KMS-11 (cell line): ENCODE results near the gene PTPRN2.

Source experiments
- H2AFZ ChIP-seq: fragments of 200-600 bp; sonication (generic); 2 replicates; pipeline ENCODE4 v1.6.1; 2016; ENCODE audit warnings: antibody characterized with exemption, mixed run types, low read depth
- H3K27ac ChIP-seq: fragments of 200-600 bp; sonication (generic); 2 replicates; pipeline ENCODE4 v1.6.1; 2016; ENCODE audit warnings: mild to moderate bottlenecking, mixed run types
- H3K27me3 ChIP-seq: fragments of 200-600 bp; sonication (generic); 2 replicates; pipeline ENCODE4 v1.6.1; 2017; ENCODE audit warnings: mild to moderate bottlenecking, low read depth, mixed run types, moderate library complexity; ENCODE audit not compliant: insufficient read depth
- H3K36me3 ChIP-seq: fragments of 200-600 bp; sonication (generic); 2 replicates; pipeline ENCODE4 v1.6.1; 2017; ENCODE audit warnings: mild to moderate bottlenecking, mixed run types; ENCODE audit not compliant: insufficient read depth
- H3K4me1 ChIP-seq: fragments of 200-600 bp; sonication (generic); 2 replicates; pipeline ENCODE4 v1.6.1; 2016; ENCODE audit warnings: mild to moderate bottlenecking, low read depth, mixed run types; ENCODE audit not compliant: poor library complexity, severe bottlenecking
- H3K4me2 ChIP-seq: fragments of 200-600 bp; sonication (generic); 2 replicates; pipeline ENCODE4 v1.7.0; 2016; ENCODE audit warnings: mild to moderate bottlenecking, mixed run types
- H3K4me3 ChIP-seq: fragments of 200-600 bp; sonication (generic); IDR thresholded peaks from 2 replicates; pipeline ENCODE4 v1.6.1; 2017; ENCODE audit warnings: low read depth, low read length, mixed read lengths; ENCODE audit not compliant: insufficient read depth
- H3K79me2 ChIP-seq: fragments of 200-600 bp; sonication (generic); 2 replicates; pipeline ENCODE4 v1.6.1; 2016; ENCODE audit warnings: low read depth, mixed run types; ENCODE audit not compliant: insufficient read depth
- H3K9ac ChIP-seq: fragments of 200-600 bp; sonication (generic); 2 replicates; pipeline ENCODE4 v1.6.1; 2016; ENCODE audit warnings: mild to moderate bottlenecking, mixed run types
- H4K20me1 ChIP-seq: fragments of 200-600 bp; sonication (generic); 2 replicates; pipeline ENCODE4 v1.6.1; 2016; ENCODE audit warnings: mild to moderate bottlenecking, mixed run types; ENCODE audit not compliant: insufficient read depth
- TF ChIP-seq, protein P1 (sequence below): fragments of 200-600 bp; sonication (generic); conservative IDR thresholded peaks from 2 replicates; pipeline ENCODE4 v1.6.1; 2017; ENCODE audit warnings: low read depth, mild to moderate bottlenecking, antibody characterized with exemption, low read length, moderate library complexity, mixed read lengths

The PTPRN2 gene

DNA sequence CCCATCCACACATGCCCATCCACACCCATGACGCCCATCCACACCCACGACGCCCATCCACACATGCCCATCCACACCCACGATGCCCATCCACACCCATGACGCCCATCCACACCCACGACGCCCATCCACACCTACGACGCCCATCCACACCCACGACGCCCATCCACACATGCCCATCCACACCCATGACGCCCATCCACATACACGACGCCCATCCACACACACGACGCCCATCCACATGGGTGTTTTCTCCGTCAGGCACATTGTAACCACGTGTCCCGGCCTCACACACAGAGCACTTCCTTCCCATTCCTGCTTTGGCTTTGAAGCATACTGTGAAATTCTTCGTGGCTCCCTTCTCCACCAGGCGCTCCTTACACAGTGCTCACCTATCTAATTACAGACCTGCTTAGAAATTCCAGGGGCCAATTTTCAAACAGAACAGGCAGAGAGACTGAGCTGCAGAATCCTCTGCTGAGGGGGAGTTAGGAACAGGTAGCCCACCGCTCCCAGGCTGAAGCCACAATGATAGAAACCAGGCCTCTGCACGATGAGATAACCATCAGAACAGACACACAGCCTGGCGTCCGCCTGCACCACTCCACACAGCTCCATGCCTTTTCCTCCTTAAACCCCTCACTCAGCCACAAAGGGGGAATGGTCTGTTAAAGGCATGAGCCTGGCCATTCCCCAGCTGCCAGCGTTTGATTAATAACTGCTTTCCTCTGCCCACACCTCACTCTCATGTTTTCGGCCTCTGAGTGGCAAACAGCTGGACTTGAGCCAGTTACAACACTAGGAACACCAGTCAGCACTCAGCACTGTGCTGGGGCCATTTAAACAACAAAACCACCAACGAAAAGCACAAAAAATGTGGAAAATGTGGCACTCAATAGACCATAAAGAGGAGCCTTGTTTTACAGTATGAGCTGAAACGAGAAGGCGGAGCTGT is 501.6 kb downstream of the PTPRN2 start:
- Histone ChIP-seq H3K9ac (no peak overlapping the region), H4K20me1 (no peaks in the 10 kb centered on the region), H3K4me1 (no peaks in the 10 kb centered on the region), H3K27me3 (no peaks in the 10 kb centered on the region), H3K4me2 (no peak overlapping the region), H2AFZ (no peak overlapping the region), H3K36me3 (no peaks in the 10 kb centered on the region), H3K4me3 (no peak overlapping the region), H3K27ac (no peak overlapping the region), H3K79me2 (no peaks in the 10 kb centered on the region)
- TF ChIP-seq, protein P1, sequence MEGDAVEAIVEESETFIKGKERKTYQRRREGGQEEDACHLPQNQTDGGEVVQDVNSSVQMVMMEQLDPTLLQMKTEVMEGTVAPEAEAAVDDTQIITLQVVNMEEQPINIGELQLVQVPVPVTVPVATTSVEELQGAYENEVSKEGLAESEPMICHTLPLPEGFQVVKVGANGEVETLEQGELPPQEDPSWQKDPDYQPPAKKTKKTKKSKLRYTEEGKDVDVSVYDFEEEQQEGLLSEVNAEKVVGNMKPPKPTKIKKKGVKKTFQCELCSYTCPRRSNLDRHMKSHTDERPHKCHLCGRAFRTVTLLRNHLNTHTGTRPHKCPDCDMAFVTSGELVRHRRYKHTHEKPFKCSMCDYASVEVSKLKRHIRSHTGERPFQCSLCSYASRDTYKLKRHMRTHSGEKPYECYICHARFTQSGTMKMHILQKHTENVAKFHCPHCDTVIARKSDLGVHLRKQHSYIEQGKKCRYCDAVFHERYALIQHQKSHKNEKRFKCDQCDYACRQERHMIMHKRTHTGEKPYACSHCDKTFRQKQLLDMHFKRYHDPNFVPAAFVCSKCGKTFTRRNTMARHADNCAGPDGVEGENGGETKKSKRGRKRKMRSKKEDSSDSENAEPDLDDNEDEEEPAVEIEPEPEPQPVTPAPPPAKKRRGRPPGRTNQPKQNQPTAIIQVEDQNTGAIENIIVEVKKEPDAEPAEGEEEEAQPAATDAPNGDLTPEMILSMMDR, result no peak

DNA sequence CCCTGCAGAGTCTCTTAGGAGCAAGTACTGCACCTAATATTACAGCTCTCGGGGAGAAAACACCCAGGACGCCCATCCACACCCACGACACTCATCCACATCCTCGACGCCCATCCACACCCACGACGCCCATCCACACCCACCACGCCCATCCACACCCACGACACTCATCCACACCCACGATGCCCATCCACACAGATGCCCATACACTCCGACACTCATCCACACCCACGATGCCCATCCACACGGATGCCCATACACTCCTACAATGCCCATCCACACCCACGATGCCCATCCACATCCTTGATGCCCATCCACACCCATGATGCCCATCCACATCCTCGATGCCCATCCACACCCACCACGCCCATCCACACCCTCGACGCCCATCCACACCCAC is 503.1 kb downstream of the PTPRN2 start:
- no peak overlapping the region for H2AFZ ChIP-seq
- no peak overlapping the region for H3K4me2 ChIP-seq
- H3K27ac ChIP-seq, result no peak overlapping the region
- no peaks in the 10 kb centered on the region for H3K4me1 ChIP-seq
- no peaks in the 10 kb centered on the region for H3K79me2 ChIP-seq
- no peaks in the 10 kb centered on the region for H4K20me1 ChIP-seq
- H3K4me3 ChIP-seq, result no peak overlapping the region
- H3K27me3 ChIP-seq, result no peaks in the 10 kb centered on the region
- no peaks in the 10 kb centered on the region for H3K36me3 ChIP-seq
- no peak overlapping the region for H3K9ac ChIP-seq
- TF ChIP-seq, protein P1, result no peak

DNA sequence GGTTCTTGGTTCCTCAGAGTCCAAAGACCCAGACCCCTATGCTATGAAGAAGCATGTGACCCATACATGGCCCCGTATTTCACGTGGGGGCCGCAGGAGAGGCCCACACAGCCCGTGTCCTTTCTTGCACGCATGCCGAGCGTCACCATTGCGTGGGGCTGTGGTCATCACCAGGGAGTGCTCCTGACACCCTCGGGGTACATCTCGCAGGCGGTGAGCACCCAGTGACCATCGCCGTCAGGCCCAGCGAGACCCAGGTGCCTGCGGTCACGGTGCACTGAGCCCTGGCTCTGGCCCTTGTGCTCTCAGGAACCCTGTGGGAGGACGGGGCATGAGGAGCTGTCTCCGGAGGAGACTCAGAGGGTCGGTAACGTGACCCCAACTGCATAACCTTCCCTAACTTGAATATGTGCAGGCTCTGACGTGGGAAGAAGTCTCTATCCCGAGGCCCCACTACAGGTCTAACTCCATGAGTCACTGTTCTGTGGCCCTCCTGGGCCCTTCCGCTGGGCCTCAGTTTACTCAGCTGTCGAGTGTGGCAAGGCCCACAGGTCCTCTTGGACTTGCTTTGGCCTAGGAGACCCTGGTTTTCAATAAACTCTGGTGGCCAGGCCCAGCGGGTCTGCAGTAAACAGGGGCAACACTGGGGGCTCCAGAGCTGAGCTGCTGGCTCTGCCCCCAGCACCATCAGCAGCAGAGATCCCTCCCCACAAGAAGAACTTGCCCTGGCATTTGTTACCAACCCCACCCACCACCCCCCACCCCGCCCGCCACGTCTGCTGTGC is 503.9 kb downstream of the PTPRN2 start:
- Histone ChIP-seq H3K79me2 (no peaks in the 10 kb centered on the region), H3K9ac (no peak overlapping the region), H3K27me3 (no peaks in the 10 kb centered on the region), H2AFZ (no peak overlapping the region), H3K27ac (no peak overlapping the region), H3K4me3 (no peak overlapping the region), H3K36me3 (no peaks in the 10 kb centered on the region), H4K20me1 (no peaks in the 10 kb centered on the region), H3K4me2 (no peak overlapping the region), H3K4me1 (no peaks in the 10 kb centered on the region)
- TF ChIP-seq, protein P1, result no peak

DNA sequence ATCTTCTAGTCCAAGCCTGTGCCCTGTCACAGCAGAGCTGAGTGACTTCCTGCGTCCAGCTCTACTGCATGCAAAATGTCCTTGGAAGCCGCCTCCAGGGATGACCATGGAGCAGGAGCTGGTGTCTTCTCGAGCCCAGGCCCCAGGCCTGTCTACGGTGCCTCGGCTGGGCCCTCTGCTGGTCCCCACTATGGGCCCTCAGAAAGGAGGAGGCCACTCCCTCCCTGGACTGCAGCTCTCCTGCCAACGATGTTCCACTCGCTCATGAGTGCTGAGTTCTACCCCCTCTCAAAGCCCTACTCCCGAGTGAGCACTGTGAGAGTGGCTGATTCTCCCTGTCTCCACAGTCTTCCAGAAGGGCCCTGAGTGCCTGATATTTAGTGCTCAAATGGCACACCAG is 504.9 kb downstream of the PTPRN2 start:
- Histone ChIP-seq H3K4me1 (no peaks in the 10 kb centered on the region), H4K20me1 (no peaks in the 10 kb centered on the region), H2AFZ (no peak overlapping the region), H3K9ac (no peak overlapping the region), H3K27ac (no peak overlapping the region), H3K27me3 (no peaks in the 10 kb centered on the region), H3K4me3 (no peak overlapping the region), H3K79me2 (no peaks in the 10 kb centered on the region), H3K4me2 (no peak overlapping the region), H3K36me3 (no peaks in the 10 kb centered on the region)
- TF ChIP-seq, protein P1, result no peak
